SK-N-SH treated with all-trans-retinoic acid at 6 μM for 48 hours (cell line): ENCODE measurements around the gene TACC3.

Experiments
- ATAC-seq: fragments of 200-7000 bp; cut with Tn5 transposase; 3 replicates; pipeline ENCODE4 v1.9.1; 2020; ENCODE audit warnings: mild to moderate bottlenecking, moderate library complexity
- ARNTL ChIP-seq: fragments of 450-650 bp; formaldehyde crosslinking; IDR thresholded peaks from 2 replicates; pipeline ENCODE4 v1.5.0; 2020; ENCODE audit warnings: low read depth, mild to moderate bottlenecking, moderate library complexity, borderline replicate concordance
- CREB5 ChIP-seq: fragments of 250-450 bp; sonication (Bioruptor Pico); IDR thresholded peaks from 2 replicates; pipeline ENCODE4 v1.5.1; 2020; ENCODE audit warnings: low read depth, mild to moderate bottlenecking, moderate library complexity
- CSDC2 ChIP-seq: fragments of 250-450 bp; sonication (Bioruptor Pico); IDR thresholded peaks from 2 replicates; pipeline ENCODE4 v1.5.0; 2020; ENCODE audit warnings: mild to moderate bottlenecking, moderate library complexity
- CSRNP3 ChIP-seq: fragments of 250-450 bp; sonication (Bioruptor Pico); IDR thresholded peaks from 2 replicates; pipeline ENCODE4 v1.5.1; 2021; ENCODE audit warnings: mild to moderate bottlenecking, moderate library complexity
- ESRRG ChIP-seq: fragments of 250-450 bp; sonication (Bioruptor Pico); IDR thresholded peaks from 2 replicates; pipeline ENCODE4 v1.6.1; 2021; ENCODE audit warnings: mild to moderate bottlenecking
- OSR1 ChIP-seq: fragments of 250-450 bp; sonication (Bioruptor Pico); IDR thresholded peaks from 2 replicates; pipeline ENCODE4 v1.8.0; 2022; ENCODE audit warnings: moderate library complexity, mild to moderate bottlenecking, inconsistent platforms
- PATZ1 ChIP-seq: fragments of 250-450 bp; sonication (Bioruptor Pico); IDR thresholded peaks from 2 replicates; pipeline ENCODE4 v1.8.0; 2020; ENCODE audit warnings: mild to moderate bottlenecking, moderate library complexity, borderline replicate concordance
- POU6F1 ChIP-seq: fragments of 250-450 bp; sonication (Bioruptor Pico); IDR thresholded peaks from 2 replicates; pipeline ENCODE4 v1.8.0; 2021; ENCODE audit warnings: low read depth, mild to moderate bottlenecking, moderate library complexity, borderline replicate concordance
- PPARA ChIP-seq: fragments of 250-450 bp; sonication (Bioruptor Pico); IDR thresholded peaks from 2 replicates; pipeline ENCODE4 v1.5.0; 2020; ENCODE audit warnings: mild to moderate bottlenecking, borderline replicate concordance
- RARB ChIP-seq: fragments of 250-450 bp; sonication (Bioruptor Pico); IDR thresholded peaks from 2 replicates; pipeline ENCODE4 v1.8.0; 2021; ENCODE audit warnings: mild to moderate bottlenecking, moderate library complexity
- TSHZ2 ChIP-seq: fragments of 250-450 bp; sonication (Bioruptor Pico); IDR thresholded peaks from 2 replicates; pipeline ENCODE4 v1.5.0; 2020; ENCODE audit warnings: mild to moderate bottlenecking, moderate library complexity
- ZC3H10 ChIP-seq: fragments of 250-450 bp; sonication (Bioruptor Pico); IDR thresholded peaks from 2 replicates; pipeline ENCODE4 v1.5.1; 2021; ENCODE audit warnings: mild to moderate bottlenecking, moderate library complexity
- ZFP3 ChIP-seq: fragments of 250-450 bp; sonication (Bioruptor Pico); IDR thresholded peaks from 2 replicates; pipeline ENCODE4 v1.5.0; 2020; ENCODE audit warnings: mild to moderate bottlenecking, moderate library complexity
- ZFP30 ChIP-seq: fragments of 450-650 bp; formaldehyde crosslinking; IDR thresholded peaks from 2 replicates; pipeline ENCODE4 v1.5.0; 2022; ENCODE audit warnings: mild to moderate bottlenecking, moderate library complexity
- ZNF70 ChIP-seq: fragments of 450-650 bp; formaldehyde crosslinking; IDR thresholded peaks from 2 replicates; pipeline ENCODE4 v1.5.0; 2020; ENCODE audit warnings: mild to moderate bottlenecking, moderate library complexity

TACC3 gene

GRCh38 chr4:1785592-1785991 lies 64.3 kb downstream of the TACC3 start:
- ATAC-seq = no peak
- TF ChIP-seq ZFP30 (no peak), ARNTL (CRISPR knock-in tag) (no peak), CREB5 (CRISPR knock-in tag) (no peak), TSHZ2 (CRISPR knock-in tag) (no peak)

- ATAC-seq = no peak
- TF ChIP-seq CSDC2 (CRISPR knock-in tag) (no peak), POU6F1 (no peak), ZFP30 (no peak), ESRRG (no peak), CREB5 (CRISPR knock-in tag) (no peak), ZC3H10 (CRISPR knock-in tag) (no peak), ARNTL (CRISPR knock-in tag) (no peak), TSHZ2 (CRISPR knock-in tag) (no peak)
- TF ChIP-seq, all 23 proteins: peak for 0
Observed at GRCh38 chr4:1786544-1787362, 65.4 kb downstream of the TACC3 start.

GRCh38 chr4:1787411-1788077 lies 66.2 kb downstream of the TACC3 start:
- ATAC-seq = no peak
- TF ChIP-seq TSHZ2 (CRISPR knock-in tag) = no peak
- no peak for TF ChIP-seq PPARA
- no peak for TF ChIP-seq ZFP3
- no peak for TF ChIP-seq ZC3H10 (CRISPR knock-in tag)
- TF ChIP-seq ARNTL (CRISPR knock-in tag) = no peak
- TF ChIP-seq PATZ1 (CRISPR knock-in tag) = no peak
- TF ChIP-seq CREB5 (CRISPR knock-in tag) = no peak
- no peak for TF ChIP-seq OSR1 (CRISPR knock-in tag)
- TF ChIP-seq RARB (CRISPR knock-in tag) = no peak
- TF ChIP-seq ZNF70 = no peak
- TF ChIP-seq CSDC2 (CRISPR knock-in tag) = no peak
- TF ChIP-seq ZFP30 = no peak
- TF ChIP-seq CSRNP3 (CRISPR knock-in tag) = no peak
